PFSK-1 (cell line): ENCODE data around the gene OPCML.

Experiments
- FOXP2 ChIP-seq: optimal IDR thresholded peaks from 2 replicates; pipeline ENCODE3; 2011; ENCODE audit warnings: borderline replicate concordance, control low read depth, inconsistent platforms; ENCODE audit not compliant: insufficient read depth; ENCODE audit errors: extremely low read length, extremely low read depth
- POLR2AphosphoS5 ChIP-seq: IDR thresholded peaks from 2 replicates; pipeline ENCODE4 v1.6.1; 2012; ENCODE audit warnings: low read depth, mild to moderate bottlenecking, control low read depth, low read length, moderate library complexity
- REST ChIP-seq, 2 experiments: IDR thresholded peaks; 2 replicates each; pipeline versions ENCODE4 v1.6.1 to v1.8.0; 2011 to 2012; ENCODE audit warnings: low read depth in 2 of 2, low read length in 2 of 2, control low read depth in 1 of 2, inconsistent platforms in 1 of 2, mild to moderate bottlenecking in 1 of 2, moderate library complexity in 1 of 2; ENCODE audit not compliant: insufficient read depth in 1 of 2
- SIN3A ChIP-seq: IDR thresholded peaks from 2 replicates; pipeline ENCODE4 v1.6.1; 2012; ENCODE audit warnings: mild to moderate bottlenecking, low read length, moderate library complexity, borderline replicate concordance; ENCODE audit not compliant: insufficient read depth
- TAF1 ChIP-seq: IDR thresholded peaks from 2 replicates; pipeline ENCODE4 v1.6.1; 2012; ENCODE audit warnings: low read length, control low read depth, borderline replicate concordance; ENCODE audit not compliant: insufficient read depth

The OPCML gene

GRCh38 chr11:132650969-132651720, 881.2 kb downstream of the OPCML start:
- TF ChIP-seq SIN3A = no peak
- no peak for TF ChIP-seq POLR2AphosphoS5
- no peak for TF ChIP-seq REST (IDR thresholded peaks at IDR 0.05; ENCODE audit: insufficient read depth in 1 of 2, low read depth in 2 of 2, low read length in 2 of 2)
- no peak for TF ChIP-seq TAF1
- TF ChIP-seq FOXP2 = no peak

GRCh38 chr11:132649277-132649676, 883.0 kb downstream of the OPCML start:
- TF ChIP-seq POLR2AphosphoS5 = no peak
- no peak for TF ChIP-seq REST (IDR thresholded peaks at IDR 0.05; ENCODE audit: insufficient read depth in 1 of 2, low read depth in 2 of 2, low read length in 2 of 2)
- TF ChIP-seq SIN3A = no peak
- TF ChIP-seq TAF1 = no peak
- TF ChIP-seq FOXP2 = no peak

- TF ChIP-seq REST (IDR thresholded peaks at IDR 0.05; ENCODE audit: insufficient read depth in 1 of 2, low read depth in 2 of 2, low read length in 2 of 2) = no peak
- TF ChIP-seq FOXP2 = no peak
Observed at GRCh38 chr11:132648851-132649250, 883.5 kb downstream of the OPCML start.

GRCh38 chr11:132646890-132647289, 885.4 kb downstream of the OPCML start:
- TF ChIP-seq REST (IDR thresholded peaks at IDR 0.05; ENCODE audit: insufficient read depth in 1 of 2, low read depth in 2 of 2, low read length in 2 of 2) = no peak
- TF ChIP-seq TAF1 = no peak
- TF ChIP-seq FOXP2 = no peak
- no peak for TF ChIP-seq SIN3A
- no peak for TF ChIP-seq POLR2AphosphoS5
